ENCODE results near the gene CNKSR1.
"Not testable (repeated sequence)": the region's sequence is repeated elsewhere in the genome, so short reads cannot be mapped to it uniquely, and the experiment has no call there.

CNKSR1 gene

DNA sequence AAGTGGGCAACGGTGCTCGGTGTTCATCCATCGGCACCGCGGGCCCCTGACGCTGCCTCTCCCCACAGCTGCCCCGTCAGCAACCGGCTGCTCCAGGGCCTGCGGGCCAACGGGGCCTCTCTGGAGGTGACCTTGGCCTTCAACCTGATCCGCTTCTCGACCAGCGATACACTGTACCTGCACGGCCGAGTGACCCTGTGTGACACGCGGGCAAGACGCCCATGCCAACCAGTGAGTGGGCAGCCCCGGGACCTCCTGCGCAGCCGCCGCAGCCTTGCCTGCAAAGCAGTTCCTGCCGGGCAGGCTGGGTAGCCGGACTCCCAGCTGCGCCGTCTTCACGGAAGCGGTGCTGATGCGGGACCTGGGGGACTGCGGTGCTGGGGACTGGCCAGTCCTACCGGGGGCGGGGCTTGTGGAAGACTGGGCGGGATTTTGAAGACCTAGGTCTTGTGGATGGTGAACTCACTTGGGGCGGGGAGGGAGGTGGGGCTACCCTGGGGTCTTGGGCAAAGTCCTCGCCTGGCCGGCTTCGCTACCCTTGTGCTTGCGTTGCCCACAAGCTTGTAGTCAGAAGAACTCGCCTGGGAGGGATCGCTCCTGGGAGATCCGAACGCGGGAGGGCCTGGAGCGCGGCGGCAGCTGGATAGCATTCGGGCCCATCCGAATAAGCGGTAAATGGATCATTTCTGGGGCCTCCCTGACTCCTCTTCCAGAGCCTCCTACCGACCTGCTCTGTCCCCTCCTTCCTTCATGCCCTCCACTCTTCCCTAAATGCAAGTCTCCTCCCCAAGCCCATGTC lies 47.9 kb downstream of the CNKSR1 start:
- H3K4me3 ChIP-seq (ENCODE audit: low read depth, low read length), result peak overlapping the region; percentile 56
- DNase-seq (ENCODE audit: low read depth), result peak; percentile 38

DNA sequence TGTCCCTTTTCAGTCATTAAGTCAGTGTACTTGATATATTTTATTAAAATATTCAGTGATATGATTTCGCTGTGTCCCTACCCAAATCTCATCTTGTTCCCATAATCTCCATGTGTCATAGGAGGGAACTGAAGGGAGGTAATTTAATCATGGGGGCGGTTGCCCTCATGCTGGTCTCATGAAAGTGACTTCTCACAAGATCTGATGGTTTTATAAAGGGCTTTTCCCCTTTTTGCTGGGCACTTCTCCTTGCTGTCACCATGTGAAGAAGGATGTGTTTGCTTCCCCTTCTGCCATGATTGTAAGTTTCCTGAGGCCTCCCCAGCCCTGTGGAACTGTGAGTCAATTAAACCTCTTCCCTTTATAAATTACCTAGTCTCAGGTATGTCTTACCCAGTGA lies 53.4 kb downstream of the CNKSR1 start:
- not testable (repeated sequence) for H3K4me3 ChIP-seq (ENCODE audit: low read depth, low read length); DNase-seq (ENCODE audit: low read depth)

More for the DNA sequence above, 47.9 kb downstream of the CNKSR1 start:
- TF ChIP-seq, protein P1, sequence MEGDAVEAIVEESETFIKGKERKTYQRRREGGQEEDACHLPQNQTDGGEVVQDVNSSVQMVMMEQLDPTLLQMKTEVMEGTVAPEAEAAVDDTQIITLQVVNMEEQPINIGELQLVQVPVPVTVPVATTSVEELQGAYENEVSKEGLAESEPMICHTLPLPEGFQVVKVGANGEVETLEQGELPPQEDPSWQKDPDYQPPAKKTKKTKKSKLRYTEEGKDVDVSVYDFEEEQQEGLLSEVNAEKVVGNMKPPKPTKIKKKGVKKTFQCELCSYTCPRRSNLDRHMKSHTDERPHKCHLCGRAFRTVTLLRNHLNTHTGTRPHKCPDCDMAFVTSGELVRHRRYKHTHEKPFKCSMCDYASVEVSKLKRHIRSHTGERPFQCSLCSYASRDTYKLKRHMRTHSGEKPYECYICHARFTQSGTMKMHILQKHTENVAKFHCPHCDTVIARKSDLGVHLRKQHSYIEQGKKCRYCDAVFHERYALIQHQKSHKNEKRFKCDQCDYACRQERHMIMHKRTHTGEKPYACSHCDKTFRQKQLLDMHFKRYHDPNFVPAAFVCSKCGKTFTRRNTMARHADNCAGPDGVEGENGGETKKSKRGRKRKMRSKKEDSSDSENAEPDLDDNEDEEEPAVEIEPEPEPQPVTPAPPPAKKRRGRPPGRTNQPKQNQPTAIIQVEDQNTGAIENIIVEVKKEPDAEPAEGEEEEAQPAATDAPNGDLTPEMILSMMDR (conservative IDR thresholded peaks at IDR 0.05; ENCODE audit: low read depth, low read length), result no peak

DNA sequence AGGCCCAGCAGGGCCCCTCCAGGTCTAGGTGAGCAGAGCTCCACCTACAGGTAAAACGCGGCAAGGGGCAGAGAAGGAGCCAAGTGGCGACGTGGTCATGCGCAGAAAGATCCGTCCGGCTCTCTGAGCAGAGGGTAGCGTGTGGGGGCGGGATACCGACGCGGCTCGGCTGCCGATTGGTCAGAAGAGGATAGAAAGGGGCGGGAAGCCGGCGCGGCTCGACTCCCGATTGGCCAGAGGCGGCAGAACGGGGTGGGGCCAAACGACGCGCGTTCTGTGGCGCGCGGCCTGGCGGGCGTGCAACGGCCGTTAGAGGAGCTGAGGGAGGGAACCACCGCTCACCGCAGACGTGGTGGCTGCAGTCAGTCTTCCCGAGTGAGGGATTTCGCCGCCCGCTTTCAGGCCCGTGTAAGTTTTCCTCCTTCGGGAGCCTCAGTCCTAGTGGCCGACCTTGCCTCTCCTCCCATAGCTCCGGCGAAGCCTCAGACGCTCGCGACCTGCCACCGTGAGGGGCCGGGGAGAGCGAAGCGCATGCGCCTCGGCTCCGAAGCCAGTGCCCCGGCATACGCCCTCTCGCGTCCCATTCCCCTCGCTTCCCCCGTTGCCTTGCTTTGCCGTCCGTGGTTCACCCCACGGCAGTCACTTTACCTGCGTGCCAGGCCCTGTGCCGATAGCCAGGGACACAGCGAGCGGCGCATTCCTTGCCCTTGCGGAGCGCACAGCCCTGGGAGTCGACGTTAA lies 56.8 kb downstream of the CNKSR1 start, which contains the start of gene CEP85:
CEP85 (plus strand) TSS at position 298 of the 741 bp plus-strand sequence. CDS start 5,584 bp downstream, outside the sequence.
- H3K4me3 ChIP-seq (ENCODE audit: low read depth, low read length), result peak within 1 kb of the TSS; percentile 99
- TF ChIP-seq, protein P1 (conservative IDR thresholded peaks at IDR 0.05; ENCODE audit: low read depth, low read length), result peak; percentile 89
- DNase-seq (ENCODE audit: low read depth), result peak; percentile 98

DNA sequence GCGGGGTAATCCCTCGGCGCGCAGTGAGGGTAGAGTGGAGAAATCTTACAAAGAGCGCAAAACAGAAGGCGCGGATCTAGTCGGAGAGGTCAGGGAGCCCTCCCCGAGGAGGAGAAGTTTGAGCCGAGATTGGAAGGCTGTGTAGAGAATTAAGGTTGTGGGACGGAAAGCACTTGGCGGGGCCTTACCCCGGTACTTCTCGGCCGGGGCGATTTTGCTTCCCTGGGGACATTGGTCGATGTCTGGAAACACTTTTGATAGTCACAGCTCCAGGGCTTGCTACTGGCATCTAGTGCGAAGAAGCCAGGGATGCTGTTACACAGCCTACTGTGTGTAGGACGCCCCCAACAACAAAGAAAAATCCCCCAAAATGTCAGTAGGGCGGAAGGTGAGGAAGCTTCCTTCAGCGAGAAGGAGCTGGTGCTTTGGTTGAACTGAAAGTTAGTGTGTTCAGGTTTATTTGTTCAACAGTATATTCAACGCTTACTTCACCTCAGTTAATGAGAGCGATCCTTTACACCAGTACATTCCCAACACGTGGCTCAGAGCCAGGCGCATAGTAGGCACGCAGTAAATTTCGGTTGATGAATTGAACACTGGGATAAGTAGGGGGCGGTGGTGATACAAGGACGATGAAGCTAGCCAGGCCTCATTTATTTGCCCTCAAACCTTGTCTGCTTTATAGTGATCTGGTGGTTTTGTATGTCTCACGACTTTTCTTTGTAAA lies 57.5 kb downstream of the CNKSR1 start:
- TF ChIP-seq, protein P1 (conservative IDR thresholded peaks at IDR 0.05; ENCODE audit: low read depth, low read length), result peak; percentile 29
- DNase-seq (ENCODE audit: low read depth), result peak; percentile 34
- H3K4me3 ChIP-seq (ENCODE audit: low read depth, low read length), result peak overlapping the region; percentile 99

DNA sequence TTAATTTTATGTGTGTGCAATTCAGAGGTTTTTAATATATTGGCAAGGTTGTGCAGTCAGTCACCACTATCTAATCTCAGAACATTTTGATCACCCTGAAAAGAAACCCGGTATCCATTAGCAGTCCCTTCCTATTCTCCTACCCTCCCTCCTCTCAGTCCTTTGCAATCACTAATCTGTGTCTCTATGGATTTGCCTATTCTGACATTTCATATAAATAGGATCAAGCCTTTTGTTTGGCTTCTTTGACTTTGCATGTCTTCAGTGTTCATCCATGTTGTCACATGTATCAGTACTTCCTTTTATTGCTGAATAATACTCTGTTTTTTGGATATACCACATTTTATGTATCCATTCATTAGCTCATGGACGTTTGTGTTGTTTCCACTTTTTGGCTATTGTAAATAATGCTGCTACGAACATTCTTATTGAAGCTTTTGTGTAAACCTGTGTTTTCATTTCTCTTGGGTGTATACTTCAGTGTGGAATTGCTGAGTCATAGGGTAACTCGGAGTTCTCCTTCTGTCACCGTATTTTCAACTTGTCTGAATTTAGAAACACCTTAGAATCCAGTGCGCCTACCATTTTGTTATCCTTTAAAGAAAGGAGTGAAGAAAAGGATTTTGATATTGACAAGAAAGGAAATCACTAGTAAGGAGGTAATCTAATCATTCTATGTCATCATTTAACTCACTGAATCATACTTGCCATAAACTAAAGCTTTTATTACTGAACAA lies 60.1 kb downstream of the CNKSR1 start:
- TF ChIP-seq, protein P1 (conservative IDR thresholded peaks at IDR 0.05; ENCODE audit: low read depth, low read length), result no peak
- DNase-seq (ENCODE audit: low read depth), result peak; percentile 67
- no peak overlapping the region for H3K4me3 ChIP-seq (ENCODE audit: low read depth, low read length)
